ENCODE data around the gene ESRRG.
A peak's percentile ranks its signal among the peaks of the same experiment; 100 is the strongest.
"Not testable (repeated sequence)": the region's sequence is repeated elsewhere in the genome, so short reads cannot be mapped to it uniquely, and the experiment has no call there.

Gene ESRRG

DNA sequence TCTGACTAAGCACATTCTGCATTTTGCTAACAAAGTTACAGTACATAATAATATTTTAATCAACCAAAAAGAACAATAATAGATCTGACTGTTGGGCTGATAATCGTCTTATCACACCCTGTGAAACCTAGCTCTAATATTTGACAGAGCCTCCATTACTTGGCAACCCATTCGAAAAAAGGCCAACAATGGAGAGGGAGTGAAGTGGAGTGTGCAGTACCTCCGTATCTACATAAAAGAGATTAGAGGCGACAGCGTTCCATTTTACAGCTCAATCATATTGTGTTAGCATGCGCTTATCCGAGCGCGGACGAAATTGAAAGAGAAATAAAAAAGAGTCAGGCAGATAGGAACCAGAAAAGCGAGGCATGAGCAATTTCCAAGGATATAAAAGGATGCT is 162.7 kb downstream of the ESRRG start:
- no peak for DNase-seq

DNA sequence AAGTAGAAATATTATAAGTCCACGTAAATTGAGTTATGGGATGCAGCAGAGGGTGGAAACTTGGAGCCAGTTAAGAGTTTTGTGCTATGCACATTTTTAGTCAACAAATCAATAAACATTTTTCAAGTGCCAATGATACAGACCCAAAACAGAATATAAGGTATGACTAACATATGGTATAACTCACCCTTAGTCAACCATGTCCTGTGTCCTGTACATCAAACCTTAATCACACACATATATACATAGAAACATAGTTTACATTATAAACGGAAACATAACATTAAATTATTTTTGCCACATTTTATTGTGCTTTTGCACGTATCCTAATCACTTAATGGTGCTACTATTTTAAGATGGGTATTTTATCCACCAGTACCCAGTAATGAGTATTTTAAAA is 163.9 kb downstream of the ESRRG start:
- DNase-seq, result no peak

DNA sequence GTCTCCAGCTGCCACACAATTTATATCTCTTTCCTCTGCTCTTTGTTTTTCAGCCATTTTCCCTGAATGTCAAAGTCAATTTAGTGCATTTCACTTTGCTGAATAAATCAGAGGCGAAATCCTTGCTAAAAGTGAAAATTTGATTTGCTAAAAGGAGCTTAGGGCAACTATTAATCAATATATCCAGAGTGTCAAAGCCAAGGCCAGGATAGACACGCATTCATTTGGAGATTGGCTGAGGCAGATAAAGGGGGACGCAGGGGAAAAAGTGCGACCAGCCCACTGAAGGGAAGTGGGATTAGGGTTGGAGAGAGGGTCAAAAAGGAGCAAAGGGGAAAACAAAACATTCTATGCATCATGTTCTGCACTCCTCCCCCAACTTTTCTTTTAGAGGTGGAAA is 167.6 kb downstream of the ESRRG start:
- DNase-seq, result no peak

GRCh38 chr1:216554934-216555333 is 168.3 kb downstream of the ESRRG start:
- DNase-seq, result no peak

DNA sequence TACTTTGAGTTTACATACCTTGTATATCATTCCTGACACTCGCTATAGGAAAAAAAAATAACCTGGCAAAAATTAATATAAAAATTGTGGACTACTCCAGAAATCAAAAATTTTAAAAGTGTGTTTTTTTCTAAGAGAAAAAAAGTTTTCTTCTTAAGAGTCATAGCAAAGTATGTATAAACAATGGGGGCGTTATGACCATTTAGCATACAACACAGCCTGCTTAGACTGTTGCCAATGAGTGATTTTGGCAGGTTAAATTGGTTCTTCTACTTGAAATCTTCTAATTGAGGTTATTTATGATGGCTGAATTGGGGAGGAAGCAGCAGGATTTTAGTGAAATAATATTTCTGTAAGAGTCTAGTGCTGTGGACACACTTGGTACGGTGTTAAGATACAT is 169.5 kb downstream of the ESRRG start:
- no peak for DNase-seq

GRCh38 chr1:216553040-216553439 is 170.2 kb downstream of the ESRRG start:
- no peak for DNase-seq

DNA sequence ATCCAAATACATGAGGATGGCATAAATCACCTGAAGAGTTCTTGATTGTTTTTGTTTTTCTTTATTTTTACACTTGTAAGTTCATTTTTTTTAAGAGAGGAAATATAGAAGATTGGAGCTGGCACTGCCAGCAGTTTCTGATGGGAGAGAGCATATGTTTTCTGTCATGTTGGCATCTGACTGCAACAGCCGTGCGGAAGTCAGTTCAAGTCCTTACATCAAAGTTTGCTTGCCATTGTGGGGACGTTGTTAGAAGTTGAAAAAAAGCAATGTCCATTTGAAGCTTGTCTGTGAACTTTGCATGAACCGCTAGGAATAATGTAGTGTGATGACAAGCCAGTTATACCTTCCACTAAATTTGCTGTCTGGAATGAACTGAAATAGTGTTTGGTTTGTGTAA is 173.4 kb downstream of the ESRRG start:
- DNase-seq, result no peak

DNA sequence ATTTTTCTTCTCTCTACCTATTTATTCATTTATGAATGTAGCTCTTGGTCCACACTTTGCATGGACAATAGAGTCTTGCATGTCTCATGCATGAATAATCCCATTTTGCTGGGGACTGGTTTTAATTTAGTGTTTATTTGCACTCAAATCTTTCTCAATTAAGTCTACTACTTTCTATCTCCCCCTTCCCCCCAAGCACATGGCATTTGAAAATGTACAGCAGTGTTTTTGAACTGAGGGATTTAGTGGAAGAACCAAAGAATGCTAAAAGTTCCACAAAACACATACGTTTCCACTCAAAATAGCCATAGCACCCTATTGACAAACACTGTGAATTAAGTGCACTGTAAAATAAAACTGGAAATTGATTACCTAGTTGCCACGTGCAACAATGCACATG is 180.5 kb downstream of the ESRRG start:
- no peak for DNase-seq

GRCh38 chr1:216542263-216542662 is 181.0 kb downstream of the ESRRG start:
- DNase-seq, result no peak

DNA sequence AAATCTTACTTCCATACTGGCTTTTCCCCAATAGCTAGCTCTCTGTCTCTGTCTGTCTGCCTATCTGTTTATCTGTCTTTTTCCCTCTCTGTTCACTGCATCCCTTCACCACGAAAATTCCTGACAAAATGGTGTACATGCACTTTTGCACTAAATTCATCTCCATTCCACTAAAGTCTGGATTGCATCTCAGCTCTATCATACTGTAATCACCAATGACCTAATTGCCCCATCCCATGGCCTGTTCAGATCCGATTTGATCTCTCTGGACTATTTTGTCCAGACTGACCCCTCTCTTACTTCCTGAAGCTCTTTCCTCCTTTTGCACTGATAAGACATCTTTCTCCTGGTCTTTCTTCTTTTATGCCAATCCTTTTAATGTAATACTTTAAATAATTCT is 187.5 kb downstream of the ESRRG start:
- DNase-seq, result no peak

DNA sequence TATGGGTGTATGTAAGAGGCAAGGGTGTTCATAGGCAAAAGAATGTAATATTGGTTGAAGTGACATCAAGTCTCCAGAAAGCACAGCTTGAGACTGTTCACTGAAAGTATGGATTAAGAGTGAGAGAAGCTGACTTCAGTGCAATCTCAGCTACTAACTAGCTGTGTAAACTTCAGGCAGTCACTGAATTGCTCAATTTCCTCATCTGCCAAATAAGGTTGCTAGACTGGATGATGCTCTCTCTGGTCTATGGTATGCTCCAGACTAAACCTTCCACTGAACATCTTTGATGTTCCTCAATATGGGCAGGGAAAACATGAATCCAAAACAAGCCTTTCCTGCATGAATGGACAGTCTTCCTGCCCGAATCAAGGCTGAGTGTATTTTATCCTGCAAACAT is 188.2 kb downstream of the ESRRG start:
- no peak for DNase-seq

DNA sequence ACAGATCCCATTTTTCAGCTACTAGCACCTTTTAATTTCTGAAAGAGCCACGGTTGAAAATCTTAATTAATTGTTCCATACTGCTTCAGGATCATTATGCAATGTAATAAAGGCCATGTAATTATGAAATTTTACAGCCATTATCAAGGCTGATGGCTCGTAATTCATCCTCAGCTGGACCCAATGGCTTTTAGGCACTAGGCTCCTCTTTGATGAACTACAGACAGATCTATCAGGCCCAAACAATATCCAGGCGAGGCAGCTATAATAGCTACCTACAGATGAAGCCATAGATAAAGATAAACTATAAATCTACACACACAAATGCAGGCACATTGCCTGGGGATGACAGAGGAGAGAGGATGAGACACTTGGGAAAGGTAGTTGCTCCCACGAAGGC is 189.5 kb downstream of the ESRRG start:
- DNase-seq, result no peak

DNA sequence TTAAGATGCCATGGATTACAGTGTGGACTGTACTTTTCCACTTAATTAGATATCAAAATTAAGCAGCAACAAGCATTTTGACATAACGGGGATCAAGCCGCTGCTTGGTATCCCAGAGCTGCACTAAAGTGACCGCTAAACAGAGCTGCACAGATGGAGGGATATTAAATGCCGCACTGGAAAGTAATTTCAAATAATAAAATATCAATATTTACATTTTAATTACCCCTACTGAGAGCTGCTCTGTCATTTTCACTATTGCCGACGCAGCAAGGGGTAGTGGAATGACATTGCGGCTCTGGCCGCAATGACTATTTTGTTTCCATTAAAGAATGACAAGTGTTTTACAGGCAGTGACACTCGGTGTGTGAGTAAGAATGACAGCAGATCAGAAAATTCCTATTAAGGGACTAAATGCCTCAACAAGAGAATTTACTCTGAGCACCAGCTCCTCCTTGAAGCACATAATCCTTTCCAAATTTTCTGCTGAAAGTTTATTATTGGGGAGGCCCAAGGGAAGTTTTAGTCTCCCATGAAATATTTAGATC is 190.9 kb downstream of the ESRRG start:
- DNase-seq, result peak; percentile 24

DNA sequence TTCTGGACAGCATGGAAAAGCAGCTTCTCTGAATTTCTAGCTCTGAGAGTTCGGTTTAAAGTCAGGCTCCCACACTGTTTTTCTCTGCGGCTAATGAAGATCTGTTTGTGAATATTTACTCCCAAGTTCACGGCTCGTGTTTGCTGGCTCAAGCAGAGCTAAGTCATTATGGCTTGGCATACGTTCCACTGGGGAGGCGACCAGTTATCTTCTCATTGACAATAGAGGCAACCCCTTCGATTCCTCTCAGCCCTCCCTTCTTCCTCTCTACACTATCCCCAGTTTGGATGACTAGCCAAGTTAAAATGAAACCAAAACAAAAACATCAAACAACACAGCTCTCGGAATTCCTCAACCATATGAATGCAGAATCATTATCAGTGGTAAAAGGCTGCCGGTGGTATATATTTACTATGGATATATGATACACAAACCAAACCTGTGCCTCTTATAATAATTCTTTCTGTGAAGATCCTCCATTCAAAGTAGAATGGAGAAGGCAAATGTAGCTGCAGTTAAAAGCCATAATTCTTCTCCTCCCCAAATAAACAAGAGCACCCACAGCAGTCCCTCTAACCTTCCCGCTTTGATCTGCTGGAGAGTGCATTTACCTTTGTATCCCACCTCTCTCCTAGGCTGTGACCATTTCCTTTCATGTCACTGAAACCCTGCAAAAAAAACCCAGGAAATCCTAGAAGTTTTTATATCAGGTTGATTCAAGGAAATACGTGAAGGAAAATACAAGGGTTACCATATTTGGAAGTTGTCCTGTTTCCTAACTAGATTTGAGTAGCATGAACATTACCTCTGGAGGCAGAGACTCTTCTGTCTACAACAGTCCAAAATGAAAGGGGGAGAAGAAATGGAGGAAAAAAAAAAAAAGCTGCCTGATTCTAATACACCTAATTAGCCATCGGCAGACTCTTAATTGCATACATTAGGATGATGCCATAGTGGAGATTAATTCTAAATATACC is 191.7 kb downstream of the ESRRG start:
- peak; percentile 24 for DNase-seq

DNA sequence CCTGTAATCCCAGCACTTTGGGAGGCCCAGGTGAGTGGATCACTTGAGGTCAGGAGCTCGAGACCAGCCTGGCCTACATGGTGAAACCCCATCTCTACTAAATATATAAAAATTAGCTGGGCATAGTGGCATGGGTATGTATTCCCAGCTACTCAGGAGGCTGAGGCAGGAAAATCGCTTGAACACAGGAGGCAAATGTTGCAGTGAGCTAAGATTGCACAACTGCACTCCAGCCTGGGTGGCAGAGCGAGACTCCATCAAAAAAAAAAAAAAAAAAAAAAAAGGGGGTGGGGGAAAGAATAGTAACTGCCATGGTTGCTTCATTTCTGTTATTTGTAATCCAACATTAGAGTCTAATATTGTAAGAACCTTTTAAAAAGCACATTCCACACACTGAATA is 193.4 kb downstream of the ESRRG start:
- not testable (repeated sequence) for DNase-seq

- DNase-seq, result no peak
Observed at GRCh38 chr1:216528816-216529215, 194.4 kb downstream of the ESRRG start.

DNA sequence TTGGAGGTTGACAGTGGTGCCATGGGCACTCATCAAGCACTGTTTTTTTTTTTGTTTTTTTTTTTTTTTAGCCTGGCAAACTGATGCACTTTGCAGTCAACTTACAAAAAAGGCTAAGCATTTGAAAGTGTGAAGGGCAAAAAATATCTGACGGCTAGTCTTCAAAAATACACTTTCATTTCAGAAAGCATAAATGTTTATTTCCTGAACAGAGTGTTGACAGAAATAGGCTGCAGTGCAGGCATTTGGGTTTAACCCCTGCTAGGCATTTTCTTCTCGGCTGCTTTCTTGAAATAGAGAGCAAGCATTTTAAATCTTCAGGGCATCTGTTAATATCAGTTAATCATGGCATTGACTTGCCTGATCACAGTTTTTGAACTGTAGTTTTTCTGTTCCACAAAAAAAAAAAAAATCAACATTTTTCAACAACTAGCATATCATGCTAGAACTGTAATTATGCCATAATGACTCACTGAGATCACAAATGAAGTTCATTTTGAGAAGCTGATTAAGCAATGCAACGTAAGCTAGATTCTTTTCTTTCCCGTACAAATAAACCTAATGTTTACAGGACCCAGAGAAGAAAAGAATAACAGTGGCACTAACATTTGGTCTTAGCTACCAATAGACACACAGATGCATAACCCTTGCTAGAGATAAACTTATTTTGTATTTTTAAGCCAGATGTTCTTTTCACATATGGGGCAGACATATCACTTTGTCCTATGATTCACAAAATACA is 199.6 kb downstream of the ESRRG start:
- no peak for DNase-seq

GRCh38 chr1:216523043-216523442 is 200.2 kb downstream of the ESRRG start:
- DNase-seq, result no peak

DNA sequence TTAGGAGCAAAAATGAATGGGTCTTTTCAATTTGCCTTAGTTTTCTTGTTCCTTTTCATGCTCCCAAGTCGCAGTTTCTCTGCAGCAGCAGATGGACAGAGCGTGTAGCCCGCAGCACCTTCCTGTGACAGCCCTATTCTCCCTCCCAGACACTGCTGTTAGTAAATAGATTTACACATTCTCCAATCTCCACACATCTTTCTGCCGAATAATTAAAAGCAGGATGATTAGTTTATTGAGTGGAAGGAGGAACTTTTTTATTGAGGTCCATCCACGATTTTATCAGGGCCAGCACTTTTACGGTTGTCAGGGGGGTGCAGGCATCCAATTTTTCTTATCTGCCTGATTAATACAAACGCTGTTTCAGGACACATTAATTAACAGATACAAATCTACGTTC is 201.8 kb downstream of the ESRRG start:
- DNase-seq, result peak; percentile 16

DNA sequence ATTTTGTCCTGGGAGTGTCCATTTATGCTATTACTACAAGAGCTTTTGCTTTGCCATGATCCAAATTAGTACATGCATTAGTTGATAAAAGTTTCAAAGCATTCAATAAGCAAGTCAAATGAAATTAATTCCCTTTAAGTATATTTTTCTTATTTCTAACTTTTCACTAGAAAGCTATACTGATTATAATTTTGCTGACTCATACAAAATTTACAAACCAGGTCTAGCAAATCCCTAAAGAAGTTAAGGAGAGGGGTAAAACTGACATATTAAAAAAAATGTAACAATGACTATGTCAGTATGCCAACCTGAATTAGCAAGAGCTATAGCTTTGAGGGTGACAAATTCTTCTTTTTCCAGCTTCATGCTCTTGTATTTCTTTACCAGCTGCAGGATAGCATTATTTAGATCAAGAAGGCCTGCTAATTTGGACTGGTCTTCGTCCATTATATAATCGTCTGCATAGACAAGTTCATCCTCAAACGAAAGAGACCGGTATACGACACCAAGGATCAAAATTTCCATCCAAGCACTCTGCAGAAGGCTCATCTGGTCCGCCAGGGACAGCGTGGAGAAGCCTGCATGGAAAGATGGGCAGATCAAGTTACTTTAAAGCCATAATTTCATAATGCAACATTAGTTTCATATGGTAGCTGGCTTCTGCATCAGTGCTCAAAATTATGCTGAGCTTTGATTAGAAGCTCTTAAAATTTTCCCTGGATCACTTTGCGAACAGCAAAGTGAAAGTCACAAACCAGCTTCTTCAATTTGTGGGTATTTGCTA is 204.2 kb downstream of the ESRRG start:
- peak; percentile 90 for DNase-seq

DNA sequence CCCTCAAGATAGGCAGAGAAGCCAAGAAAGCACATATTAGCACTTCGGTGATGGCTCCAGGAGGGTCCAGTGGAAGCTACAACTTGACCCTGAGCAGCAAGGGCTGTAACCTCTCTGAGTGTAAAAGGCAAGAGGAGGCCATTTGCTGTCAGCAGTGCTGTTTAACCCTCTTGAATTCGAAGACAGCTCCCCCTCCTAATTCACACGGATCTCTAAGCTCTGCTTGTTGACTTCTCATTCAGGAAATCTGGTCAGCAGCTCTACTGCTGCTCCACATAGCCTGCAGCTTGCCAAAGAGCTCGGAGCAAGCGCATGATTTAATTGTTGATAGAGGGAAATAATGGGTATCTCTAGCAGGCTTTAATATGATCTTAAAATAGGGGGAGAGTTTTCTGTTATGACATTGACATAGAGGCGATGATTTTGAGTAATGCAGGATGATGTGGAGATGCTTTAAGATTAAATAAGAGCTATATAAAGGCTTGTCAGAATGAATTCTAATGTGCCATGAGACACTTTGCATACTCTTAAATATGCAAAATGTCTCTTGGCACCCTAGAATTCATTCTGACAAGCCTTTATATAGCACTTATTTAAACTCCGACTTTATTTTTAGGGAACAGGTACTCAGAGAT is 220.6 kb downstream of the ESRRG start:
- no peak for DNase-seq

DNA sequence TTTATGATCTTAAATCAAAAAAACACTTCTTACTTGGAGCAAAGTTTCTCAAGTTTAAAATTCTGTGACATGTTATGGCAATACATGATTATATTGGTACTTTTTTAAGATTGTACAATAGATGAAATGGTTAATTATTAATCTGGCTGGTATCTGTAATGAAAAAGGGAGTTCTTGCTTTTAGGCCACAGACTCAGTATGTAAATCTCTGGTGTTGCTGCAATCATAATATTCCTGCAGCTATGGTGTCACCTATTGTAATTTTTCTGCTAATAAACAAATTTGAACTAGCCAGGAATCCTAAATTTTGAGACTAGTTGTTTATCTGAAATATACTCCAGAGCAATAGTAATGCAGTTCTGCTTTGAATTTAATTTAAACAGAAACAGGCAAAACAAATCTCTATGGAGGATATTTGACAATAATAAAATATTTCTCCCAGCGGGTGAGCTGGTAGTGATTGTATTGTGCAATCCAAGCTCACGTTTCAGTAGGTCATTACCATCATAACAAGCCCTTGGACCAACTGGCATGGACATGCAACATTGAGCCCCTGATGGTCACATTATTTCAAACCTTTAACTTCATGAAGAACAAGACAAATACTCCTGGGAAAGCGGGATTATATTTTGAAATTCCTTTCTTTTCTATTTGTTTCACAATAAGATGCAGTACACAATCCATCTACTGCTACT is 222.8 kb downstream of the ESRRG start:
- no peak for DNase-seq
